HG02763 (cell line): Measurements from ENCODE around the gene PPP1CB.

Experiments
- ATAC-seq: cut with Tn5 transposase; IDR thresholded peaks from one replicate; pipeline ENCODE4 v1.9.1; 2021; ENCODE audit warnings: mild to moderate bottlenecking, moderate library complexity; ENCODE audit not compliant: unreplicated experiment

PPP1CB gene

GRCh38 chr2:28842042-28842441 is 90.4 kb downstream of the PPP1CB start:
- ATAC-seq = no peak
